Stimulated activated effector memory CD8-positive, alpha-beta T cell treated with anti-CD3 and anti-CD28 coated beads, Interleukin-12 subunit alpha, Interleukin-12 subunit beta, amount 100 ng/mL, for 72 hours (primary cell): ENCODE results near the gene COL16A1.

Experiments
- ATAC-seq: fragments of 150-1000 bp; cut with Tn5 transposase; 2 replicates; pipeline ENCODE4 v1.10.0; 2021
- DNase-seq, 2 donors: peaks; one replicate each; pipeline ENCODE4 v3.0.0; 2021 to 2022; ENCODE audit warnings: low spot score in 2 of 2
- H3K27ac Mint-ChIP-seq: one replicate; pipeline ENCODE4 v1.8.0; 2022; ENCODE audit warnings: mild to moderate bottlenecking, mixed read lengths
- H3K36me3 Mint-ChIP-seq: one replicate; pipeline ENCODE4 v1.8.0; 2022; ENCODE audit warnings: mild to moderate bottlenecking, mixed read lengths
- H3K4me1 Mint-ChIP-seq: one replicate; pipeline ENCODE4 v1.8.0; 2022; ENCODE audit warnings: mixed read lengths
- H3K4me3 Mint-ChIP-seq: one replicate; pipeline ENCODE4 v1.8.0; 2022; ENCODE audit warnings: mild to moderate bottlenecking, mixed read lengths
- H3K9me3 Mint-ChIP-seq: one replicate; pipeline ENCODE4 v1.8.0; 2022; ENCODE audit warnings: mixed read lengths

The COL16A1 gene

GRCh38 chr1:31703431-31704270 lies at the start of gene COL16A1:
Gene COL16A1, minus strand, starts transcription at chr1:31704017. Its CDS starts 1,824 bp downstream, at chr1:31702193.
- Mint-ChIP-seq H3K9me3 (no peaks in the 10 kb centered on the region), H3K27ac (peak within 1 kb of the TSS; percentile 81), H3K4me1 (peaks cover 74% of the 10 kb centered on the region), H3K36me3 (peaks cover 11% of the 10 kb centered on the region), H3K4me3 (peak within 1 kb of the TSS; percentile 60)
- no peak for ATAC-seq
- no peak for DNase-seq

- Mint-ChIP-seq H3K9me3 (no peaks in the 10 kb centered on the region), H3K36me3 (no peaks in the 10 kb centered on the region), H3K4me3 (no peak overlapping the region), H3K27ac (peak overlapping the region; percentile 69), H3K4me1 (peaks cover 47% of the 10 kb centered on the region)
- ATAC-seq (no peak), DNase-seq (no peak)
Observed at GRCh38 chr1:31752952-31753475, 49.2 kb upstream of the COL16A1 start.

- Mint-ChIP-seq H3K27ac (peak overlapping the region; percentile 69), H3K4me3 (peak overlapping the region; percentile 10), H3K4me1 (peaks cover 54% of the 10 kb centered on the region), H3K36me3 (no peaks in the 10 kb centered on the region), H3K9me3 (no peaks in the 10 kb centered on the region)
- DNase-seq (no peak), ATAC-seq (no peak)
Observed at GRCh38 chr1:31752258-31752657, 48.4 kb upstream of the COL16A1 start.

GRCh38 chr1:31751822-31752241 lies 48.0 kb upstream of the COL16A1 start:
- Mint-ChIP-seq H3K4me3 (peak overlapping the region; percentile 10), H3K36me3 (no peaks in the 10 kb centered on the region), H3K9me3 (no peaks in the 10 kb centered on the region), H3K4me1 (peaks cover 58% of the 10 kb centered on the region), H3K27ac (peak overlapping the region; percentile 69)
- no peak for DNase-seq
- ATAC-seq = no peak

- Mint-ChIP-seq H3K9me3 (no peaks in the 10 kb centered on the region), H3K27ac (peak overlapping the region; percentile 69), H3K4me3 (peak overlapping the region; percentile 56), H3K36me3 (no peaks in the 10 kb centered on the region), H3K4me1 (peaks cover 67% of the 10 kb centered on the region)
- ATAC-seq (peak; percentile 67), DNase-seq (no peak)
Observed at GRCh38 chr1:31750858-31751510, 47.2 kb upstream of the COL16A1 start.

- Mint-ChIP-seq H3K9me3 (no peaks in the 10 kb centered on the region), H3K4me1 (peaks cover 74% of the 10 kb centered on the region), H3K4me3 (peak overlapping the region; percentile 56), H3K36me3 (no peaks in the 10 kb centered on the region), H3K27ac (peak overlapping the region; percentile 69)
- no peak for ATAC-seq
- no peak for DNase-seq
Observed at GRCh38 chr1:31749785-31750735, 46.2 kb upstream of the COL16A1 start.

GRCh38 chr1:31748365-31748764 lies 44.5 kb upstream of the COL16A1 start:
- Mint-ChIP-seq H3K27ac (peak overlapping the region; percentile 60), H3K36me3 (no peaks in the 10 kb centered on the region), H3K4me3 (no peak overlapping the region), H3K4me1 (peaks cover 85% of the 10 kb centered on the region), H3K9me3 (no peaks in the 10 kb centered on the region)
- ATAC-seq (no peak), DNase-seq (no peak)

- ATAC-seq = no peak
- no peaks in the 10 kb centered on the region for H3K9me3 Mint-ChIP-seq
- H3K27ac Mint-ChIP-seq = peak overlapping the region; percentile 87
- DNase-seq = no peak
- H3K4me3 Mint-ChIP-seq = peak overlapping the region; percentile 58
- H3K36me3 Mint-ChIP-seq = no peaks in the 10 kb centered on the region
- peaks cover 82% of the 10 kb centered on the region for H3K4me1 Mint-ChIP-seq
Observed at GRCh38 chr1:31747304-31747703, 43.5 kb upstream of the COL16A1 start.

GRCh38 chr1:31746687-31747086 lies 42.9 kb upstream of the COL16A1 start:
- ATAC-seq = peak; percentile 42
- H3K9me3 Mint-ChIP-seq = no peaks in the 10 kb centered on the region
- H3K4me1 Mint-ChIP-seq = peaks cover 76% of the 10 kb centered on the region
- DNase-seq = no peak
- peak overlapping the region; percentile 58 for H3K4me3 Mint-ChIP-seq
- peak overlapping the region; percentile 87 for H3K27ac Mint-ChIP-seq
- no peaks in the 10 kb centered on the region for H3K36me3 Mint-ChIP-seq

GRCh38 chr1:31745946-31746670 lies 42.3 kb upstream of the COL16A1 start:
- ATAC-seq (no peak), DNase-seq (no peak)
- H3K27ac Mint-ChIP-seq = peak overlapping the region; percentile 87
- H3K9me3 Mint-ChIP-seq = no peaks in the 10 kb centered on the region
- H3K4me1 Mint-ChIP-seq = peaks cover 70% of the 10 kb centered on the region
- H3K4me3 Mint-ChIP-seq = peak overlapping the region; percentile 58
- H3K36me3 Mint-ChIP-seq = no peaks in the 10 kb centered on the region

GRCh38 chr1:31745096-31745945 lies 41.5 kb upstream of the COL16A1 start:
- no peak overlapping the region for H3K27ac Mint-ChIP-seq

GRCh38 chr1:31744165-31744888 lies 40.5 kb upstream of the COL16A1 start:
- Mint-ChIP-seq H3K27ac (no peak overlapping the region), H3K4me1 (peaks cover 64% of the 10 kb centered on the region), H3K9me3 (no peaks in the 10 kb centered on the region), H3K4me3 (no peak overlapping the region), H3K36me3 (no peaks in the 10 kb centered on the region)
- ATAC-seq (no peak), DNase-seq (no peak)

More at GRCh38 chr1:31745096-31745945, 41.5 kb upstream of the COL16A1 start:
- H3K4me3 Mint-ChIP-seq = no peak overlapping the region
- peaks cover 64% of the 10 kb centered on the region for H3K4me1 Mint-ChIP-seq
- DNase-seq (peak; percentile 51 to 83), ATAC-seq (peak; percentile 83)
- no peaks in the 10 kb centered on the region for H3K9me3 Mint-ChIP-seq
- H3K36me3 Mint-ChIP-seq = no peaks in the 10 kb centered on the region
